HFF-Myc (cell line): ENCODE data around the gene TPCN1.

Source experiments
- DNase-seq: peaks from one replicate; pipeline ENCODE4 v3.0.0-alpha.2; 2011; ENCODE audit warnings: low read depth; ENCODE audit errors: extremely low read depth
- H3K4me3 ChIP-seq: replicated peaks from 2 replicates; pipeline ENCODE4 v1.5.1; 2011; ENCODE audit warnings: low read depth, mild to moderate bottlenecking, control low read depth, low read length
- TF ChIP-seq, protein P1 (sequence below): IDR thresholded peaks from 2 replicates; pipeline ENCODE4 v1.5.1; 2012; ENCODE audit warnings: mild to moderate bottlenecking, low read depth, low read length, control low read depth; ENCODE audit errors: missing control alignments

The TPCN1 gene

DNA sequence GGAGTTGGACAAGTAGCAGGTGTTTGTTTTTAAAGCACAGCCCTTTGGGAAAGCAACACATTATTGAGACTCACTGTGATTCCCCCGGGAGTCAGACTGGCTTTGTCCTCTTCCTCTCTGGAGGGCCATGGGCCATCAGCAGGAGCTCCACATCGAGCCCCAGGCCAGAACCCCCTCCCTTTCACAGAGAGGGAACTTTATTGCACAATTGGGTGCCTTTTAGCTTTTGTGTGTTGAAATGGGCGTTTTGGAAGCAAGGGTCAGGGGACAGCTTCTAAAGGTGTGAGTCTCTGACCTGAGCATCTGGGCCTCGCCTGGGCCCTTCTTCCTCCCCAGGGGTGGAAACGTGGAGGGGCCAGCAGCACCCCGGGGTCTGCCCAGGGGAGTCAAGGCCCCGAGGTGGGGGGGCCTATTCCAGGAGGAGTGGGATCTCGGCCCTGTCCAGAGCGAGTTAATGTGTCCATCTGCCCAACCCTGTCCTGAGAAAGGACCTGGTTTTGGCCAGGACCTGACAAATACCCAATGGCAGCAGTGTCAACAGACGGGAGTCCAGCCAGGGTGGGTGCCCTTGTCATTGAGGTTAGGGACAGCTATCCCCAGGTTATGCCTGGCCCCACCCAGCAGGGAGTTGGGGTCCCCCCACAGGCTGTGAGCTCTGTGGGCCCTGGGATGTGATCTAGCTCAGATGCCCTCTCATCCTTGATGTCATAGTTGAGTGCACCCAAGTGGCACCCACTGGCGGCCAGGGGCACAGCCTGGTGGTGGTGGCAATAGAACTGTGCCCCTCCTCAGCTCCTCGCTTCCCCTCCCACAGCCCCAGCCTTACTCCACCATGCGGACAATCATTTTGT is 76.6 kb downstream of the TPCN1 start:
- no peak for DNase-seq
- TF ChIP-seq, protein P1, sequence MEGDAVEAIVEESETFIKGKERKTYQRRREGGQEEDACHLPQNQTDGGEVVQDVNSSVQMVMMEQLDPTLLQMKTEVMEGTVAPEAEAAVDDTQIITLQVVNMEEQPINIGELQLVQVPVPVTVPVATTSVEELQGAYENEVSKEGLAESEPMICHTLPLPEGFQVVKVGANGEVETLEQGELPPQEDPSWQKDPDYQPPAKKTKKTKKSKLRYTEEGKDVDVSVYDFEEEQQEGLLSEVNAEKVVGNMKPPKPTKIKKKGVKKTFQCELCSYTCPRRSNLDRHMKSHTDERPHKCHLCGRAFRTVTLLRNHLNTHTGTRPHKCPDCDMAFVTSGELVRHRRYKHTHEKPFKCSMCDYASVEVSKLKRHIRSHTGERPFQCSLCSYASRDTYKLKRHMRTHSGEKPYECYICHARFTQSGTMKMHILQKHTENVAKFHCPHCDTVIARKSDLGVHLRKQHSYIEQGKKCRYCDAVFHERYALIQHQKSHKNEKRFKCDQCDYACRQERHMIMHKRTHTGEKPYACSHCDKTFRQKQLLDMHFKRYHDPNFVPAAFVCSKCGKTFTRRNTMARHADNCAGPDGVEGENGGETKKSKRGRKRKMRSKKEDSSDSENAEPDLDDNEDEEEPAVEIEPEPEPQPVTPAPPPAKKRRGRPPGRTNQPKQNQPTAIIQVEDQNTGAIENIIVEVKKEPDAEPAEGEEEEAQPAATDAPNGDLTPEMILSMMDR = no peak
- no peak overlapping the region for H3K4me3 ChIP-seq

DNA sequence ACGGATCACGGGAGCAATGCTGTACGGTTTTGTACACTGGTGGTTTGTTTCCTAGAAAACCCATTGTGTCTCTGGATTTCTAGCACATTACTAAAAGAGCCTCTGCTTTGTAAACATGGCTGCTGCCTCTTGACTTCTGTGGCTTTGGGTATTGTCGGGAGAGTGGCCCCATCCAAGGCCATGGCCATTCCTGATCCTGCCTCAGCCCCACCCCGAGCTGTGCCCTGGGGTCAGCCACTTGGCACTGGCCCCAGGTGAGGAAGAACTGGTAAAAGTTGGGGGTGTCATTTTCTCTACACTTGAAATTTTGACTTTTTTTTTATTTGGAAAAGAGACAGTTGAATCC is 77.2 kb downstream of the TPCN1 start:
- no peak overlapping the region for H3K4me3 ChIP-seq
- TF ChIP-seq, protein P1 = no peak
- no peak for DNase-seq

DNA sequence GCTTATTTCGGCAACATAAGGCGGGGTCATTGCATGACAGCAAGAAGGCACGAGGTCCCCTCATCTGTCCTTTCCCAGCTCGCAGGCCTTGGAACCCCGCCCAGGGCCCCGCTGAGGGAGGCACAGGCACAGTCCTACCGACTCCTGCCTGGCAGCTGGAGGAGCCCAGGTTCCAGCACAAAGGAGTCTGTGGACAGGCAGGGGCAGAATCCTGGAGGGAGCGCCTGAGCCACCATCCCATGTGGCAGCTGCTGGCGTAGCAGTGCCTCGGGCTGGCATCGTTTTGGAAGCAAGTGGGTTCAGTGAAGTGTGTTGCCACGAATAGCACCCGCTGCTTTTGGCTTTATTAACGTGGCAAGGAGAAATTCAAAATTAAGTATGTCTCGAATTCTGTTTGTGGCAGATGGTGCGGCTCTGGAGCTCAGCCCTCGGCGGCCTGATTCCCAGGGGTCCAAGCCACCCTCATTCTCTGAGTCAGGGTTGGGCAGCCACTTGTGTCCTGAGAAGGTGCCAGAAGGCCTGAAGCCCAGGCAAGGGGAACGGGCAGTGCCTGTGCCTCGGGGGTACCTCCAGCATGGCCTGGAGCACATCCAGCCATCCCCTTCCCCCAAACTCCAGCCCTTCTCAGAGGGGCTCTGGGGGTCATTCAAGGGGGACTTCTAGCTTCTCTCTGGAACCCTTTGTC is 77.7 kb downstream of the TPCN1 start:
- H3K4me3 ChIP-seq = no peak overlapping the region
- DNase-seq = no peak
- TF ChIP-seq, protein P1 = no peak

DNA sequence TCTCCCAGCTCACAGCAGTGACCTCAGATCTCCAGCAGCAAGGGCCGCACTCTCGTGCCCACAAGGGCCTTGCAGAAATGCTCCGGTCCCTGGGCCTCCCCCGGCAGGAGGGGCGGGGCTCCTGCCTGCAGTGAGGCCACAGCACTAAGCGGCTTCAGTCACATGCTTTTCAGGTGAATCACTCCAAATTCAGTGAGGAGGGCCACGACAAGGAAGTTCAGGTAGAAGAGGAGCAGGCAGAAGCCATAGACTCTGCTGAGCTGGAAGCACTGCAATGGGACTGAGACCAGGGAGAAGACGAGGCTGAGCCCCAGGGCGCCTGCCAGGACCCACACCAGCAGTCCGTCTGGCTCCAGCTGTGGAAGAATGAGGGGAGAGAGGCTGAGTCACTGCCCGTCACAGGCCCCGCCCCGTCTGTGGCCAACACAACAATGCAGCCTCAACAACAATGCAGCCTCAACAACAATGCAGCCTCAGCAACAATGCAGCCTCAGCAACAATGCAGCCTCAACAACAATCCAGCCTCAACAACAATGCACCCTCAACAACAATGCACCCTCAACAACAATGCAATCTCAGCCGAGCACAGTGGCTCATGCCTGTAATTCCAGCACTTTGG is 78.5 kb downstream of the TPCN1 start:
- peak; percentile 39 for DNase-seq
- TF ChIP-seq, protein P1 = no peak
- no peak overlapping the region for H3K4me3 ChIP-seq

DNA sequence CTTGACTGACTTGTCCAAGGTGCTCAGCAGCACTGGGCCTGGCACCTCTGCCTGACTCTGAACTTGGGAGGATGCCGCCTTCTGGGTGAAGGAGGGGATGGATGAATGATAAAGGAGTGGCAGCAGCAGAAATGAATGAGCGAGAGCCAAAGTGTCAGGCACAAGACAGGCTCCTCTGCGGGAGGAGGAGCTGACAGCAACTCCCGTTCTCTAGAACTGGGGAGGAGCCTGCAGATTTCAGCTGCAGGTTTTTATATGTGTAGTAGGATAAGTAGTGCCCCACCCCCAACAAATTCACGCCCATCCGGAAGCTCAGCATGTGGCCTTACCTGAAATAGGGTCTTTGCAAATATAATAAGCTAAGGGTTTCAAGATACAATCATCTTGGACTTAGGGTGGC is 80.5 kb downstream of the TPCN1 start:
- no peak for DNase-seq
- TF ChIP-seq, protein P1 = no peak

DNA sequence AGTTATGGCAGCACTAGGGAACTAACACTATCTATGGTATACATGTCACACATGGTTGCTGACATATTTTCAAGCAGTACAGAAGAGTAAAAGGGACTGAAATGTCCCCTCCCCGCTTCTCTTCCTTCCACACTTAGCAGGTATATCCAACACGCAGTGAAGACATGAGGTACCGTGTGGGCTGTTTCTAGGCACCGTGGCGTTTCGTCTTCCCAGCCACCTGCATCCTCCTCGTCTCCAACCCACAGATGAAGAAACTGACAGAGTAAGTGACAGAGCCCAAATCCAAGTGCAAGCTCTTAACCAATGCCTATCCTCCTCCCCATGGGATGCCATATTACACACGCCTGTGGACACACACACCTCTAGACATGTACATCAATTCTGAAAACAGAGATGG is 81.2 kb downstream of the TPCN1 start:
- H3K4me3 ChIP-seq = no peak overlapping the region
- TF ChIP-seq, protein P1 = no peak
- DNase-seq = no peak

More for the DNA sequence above, 80.5 kb downstream of the TPCN1 start:
- no peak overlapping the region for H3K4me3 ChIP-seq
